ENCODE data around the gene ITGA4.

GRCh38 chr2:181471783-181472182 is 14.6 kb downstream of the ITGA4 start:
- no peak for TF ChIP-seq CTCF (IDR thresholded peaks at IDR 0.05)
- no peak for TF ChIP-seq POLR2A (IDR thresholded peaks at IDR 0.05)

Data from lower leg skin (tissue), 3 donors.